GM19438 (cell line): ENCODE measurements around the gene GLI1.

Source experiments
- ATAC-seq: cut with Tn5 transposase; IDR thresholded peaks from one replicate; pipeline ENCODE4 v1.9.1; 2021; ENCODE audit warnings: low read depth; ENCODE audit not compliant: unreplicated experiment

GLI1 gene

DNA sequence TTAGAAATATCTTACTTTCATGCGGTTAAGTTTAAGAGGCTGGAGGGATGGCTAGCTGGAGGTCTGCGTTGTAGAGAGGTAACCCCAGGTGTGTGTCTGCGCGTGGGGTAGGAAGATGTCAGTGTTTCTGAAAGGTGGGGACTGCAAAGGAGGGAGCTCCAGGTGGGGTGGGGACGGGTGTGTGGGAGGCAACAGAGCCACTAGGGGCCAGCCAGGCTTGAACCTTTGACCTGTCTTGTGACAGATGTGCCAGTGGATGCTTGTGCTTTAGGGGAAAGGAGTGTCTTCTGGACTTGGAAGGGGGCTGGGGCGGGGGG, 841 bp downstream of the GLI1 start:
- ATAC-seq = no peak

DNA sequence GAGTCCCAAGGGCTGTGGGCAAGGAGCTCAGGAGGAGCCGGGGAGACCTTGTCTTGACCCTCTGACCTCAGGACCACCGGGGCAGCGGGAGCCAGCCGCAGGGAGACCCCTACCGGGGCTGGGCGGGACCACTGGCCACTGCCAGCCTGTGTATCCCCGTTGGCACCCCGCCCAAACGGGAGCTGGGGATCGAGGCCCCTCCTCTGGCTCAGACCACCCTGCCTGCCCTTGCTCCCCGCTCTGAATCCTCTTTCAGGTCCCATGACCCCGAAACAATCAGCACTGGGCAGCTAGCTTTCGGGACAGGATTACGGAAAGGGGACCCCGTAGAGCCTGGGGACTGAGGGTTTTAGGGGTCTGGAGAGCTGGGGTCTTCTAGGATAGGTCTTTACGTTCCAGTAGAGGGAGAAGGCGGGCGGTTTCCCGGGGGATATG, 1.3 kb downstream of the GLI1 start:
- no peak for ATAC-seq

DNA sequence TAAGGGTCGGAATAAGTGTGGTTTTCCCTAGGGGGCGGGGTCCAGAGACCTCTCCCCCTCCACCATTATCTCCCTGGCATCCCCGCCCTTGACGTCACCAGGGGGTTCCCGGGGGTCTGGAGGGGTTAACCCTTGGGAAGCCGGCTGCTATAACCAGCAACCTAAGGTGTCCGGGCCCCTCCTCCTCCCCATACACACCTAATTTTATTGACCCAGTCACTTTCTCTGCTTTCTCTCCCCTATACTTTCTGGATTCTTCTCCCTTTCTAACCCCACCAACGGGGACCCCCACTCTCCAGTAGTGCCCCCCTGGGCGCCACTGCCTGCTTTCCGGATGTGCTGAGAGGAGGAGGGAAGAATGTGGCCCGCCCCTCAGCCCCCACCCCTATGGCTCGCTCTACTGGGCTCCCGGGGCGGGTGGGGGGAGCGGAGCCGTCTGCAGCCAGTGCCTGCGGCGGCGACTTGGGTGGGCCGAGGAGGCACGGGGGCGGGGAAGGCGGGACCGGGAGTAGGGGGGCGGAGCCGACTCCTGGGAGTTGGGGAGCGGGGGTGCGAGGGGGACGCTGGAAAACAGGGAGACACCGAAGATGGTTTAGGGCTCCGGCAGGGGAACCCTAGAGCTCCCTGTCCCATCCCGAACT, 1.8 kb downstream of the GLI1 start:
- no peak for ATAC-seq

DNA sequence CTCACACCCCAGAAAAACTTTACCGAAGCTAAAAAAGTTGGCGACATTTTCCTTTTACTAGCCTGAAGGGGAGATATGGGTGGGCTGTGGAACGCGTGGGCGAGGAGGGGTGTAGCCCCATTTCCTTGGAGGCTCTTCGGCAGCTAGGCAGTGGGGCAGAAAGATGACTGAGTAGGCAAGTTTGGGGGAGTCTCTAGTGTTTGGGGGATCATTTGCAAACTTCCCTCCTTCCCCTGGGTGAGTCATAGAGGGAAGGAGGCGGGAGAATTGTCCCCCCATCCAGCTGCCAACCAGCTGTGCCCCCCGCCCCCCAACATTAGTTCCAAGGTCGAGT, 2.3 kb downstream of the GLI1 start:
- no peak for ATAC-seq

DNA sequence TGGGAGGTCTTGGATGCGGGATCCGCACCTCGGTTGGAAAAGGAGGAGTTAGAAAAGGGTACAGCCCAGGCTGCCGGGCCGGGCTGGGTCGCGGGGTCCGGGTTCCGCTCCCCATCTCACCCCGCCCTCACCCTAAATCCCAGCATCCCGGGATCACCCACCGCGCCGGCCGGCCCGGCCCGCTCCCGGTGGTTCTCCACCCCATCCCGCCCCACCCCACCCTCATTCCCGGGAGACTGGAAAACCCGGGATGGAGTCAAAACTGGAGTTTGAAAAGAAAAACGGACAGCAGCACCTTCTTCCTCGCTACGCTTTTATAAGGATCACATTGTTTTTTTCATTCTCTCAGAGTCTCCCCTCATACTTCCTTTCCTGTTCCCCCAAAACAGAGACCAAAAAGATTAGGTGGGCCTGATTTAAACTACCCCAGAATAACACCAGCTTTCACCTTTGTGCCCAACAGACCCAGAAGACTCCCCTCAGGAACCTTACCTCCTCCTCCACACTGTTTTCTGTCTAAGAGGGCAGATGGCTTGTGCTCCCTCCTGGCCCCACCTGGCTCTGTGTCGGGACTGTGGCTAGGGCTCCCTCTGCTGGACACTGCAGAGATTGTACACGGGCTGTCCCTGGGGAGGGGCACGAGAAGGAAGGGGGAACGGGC, 2.8 kb downstream of the GLI1 start:
- peak; percentile 52 for ATAC-seq

DNA sequence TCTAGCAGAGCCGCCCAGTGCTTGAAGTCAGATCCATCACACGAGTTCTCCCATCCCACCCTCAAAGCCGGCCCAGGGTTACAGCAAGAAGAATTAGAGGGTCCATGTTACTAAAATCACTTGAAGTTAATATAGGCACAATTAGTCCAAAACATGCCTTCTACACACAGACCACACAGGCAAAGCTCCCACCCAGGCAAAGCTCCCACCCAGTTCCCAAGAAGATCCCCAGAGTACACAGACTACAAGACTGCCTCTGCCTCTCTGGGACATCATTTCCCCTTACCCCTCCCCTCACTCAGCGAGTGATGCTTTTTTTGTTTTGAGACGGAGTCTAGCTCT, 3.3 kb downstream of the GLI1 start:
- no peak for ATAC-seq

DNA sequence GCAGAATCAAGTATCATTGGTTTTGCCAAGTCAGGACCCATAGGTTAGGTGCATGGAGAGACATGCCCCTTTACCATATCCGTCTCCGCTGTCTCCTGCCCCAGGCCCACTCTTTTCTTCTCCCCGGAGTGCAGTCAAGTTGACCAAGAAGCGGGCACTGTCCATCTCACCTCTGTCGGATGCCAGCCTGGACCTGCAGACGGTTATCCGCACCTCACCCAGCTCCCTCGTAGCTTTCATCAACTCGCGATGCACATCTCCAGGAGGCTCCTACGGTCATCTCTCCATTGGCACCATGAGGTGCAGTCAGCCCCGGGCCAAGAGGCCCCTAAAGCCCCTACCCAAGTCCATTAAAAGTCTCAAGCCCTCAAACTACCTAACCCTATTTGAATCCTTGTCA, 5.0 kb downstream of the GLI1 start:
- ATAC-seq = no peak

DNA sequence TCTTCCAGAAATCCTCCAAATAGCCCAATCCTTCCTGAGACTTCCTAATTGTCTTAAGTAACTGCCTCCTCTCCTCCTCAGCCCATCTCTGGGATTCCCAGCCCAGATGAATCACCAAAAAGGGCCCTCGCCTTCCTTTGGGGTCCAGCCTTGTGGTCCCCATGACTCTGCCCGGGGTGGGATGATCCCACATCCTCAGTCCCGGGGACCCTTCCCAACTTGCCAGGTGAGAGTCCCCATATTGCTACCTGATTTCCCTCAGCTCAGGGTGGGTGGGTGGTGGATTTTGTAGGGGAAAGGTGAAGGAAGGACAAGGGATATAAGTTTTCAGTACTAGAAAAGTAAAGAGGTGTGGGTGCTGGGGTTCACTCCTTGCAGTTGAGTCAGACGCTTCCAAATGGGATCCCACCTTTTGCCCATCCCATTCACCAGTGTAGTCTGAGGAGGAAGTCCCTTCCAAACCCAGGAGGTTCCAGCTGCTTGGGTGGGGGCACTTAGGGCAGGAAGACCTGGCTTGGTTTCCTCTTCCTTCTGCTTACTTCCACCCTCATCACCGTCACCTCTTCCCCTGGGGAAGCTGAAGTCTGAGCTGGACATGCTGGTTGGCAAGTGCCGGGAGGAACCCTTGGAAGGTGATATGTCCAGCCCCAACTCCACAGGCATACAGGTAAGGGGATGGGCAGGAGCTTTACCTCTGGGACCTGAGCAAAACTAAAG, 5.6 kb downstream of the GLI1 start:
- ATAC-seq = no peak

DNA sequence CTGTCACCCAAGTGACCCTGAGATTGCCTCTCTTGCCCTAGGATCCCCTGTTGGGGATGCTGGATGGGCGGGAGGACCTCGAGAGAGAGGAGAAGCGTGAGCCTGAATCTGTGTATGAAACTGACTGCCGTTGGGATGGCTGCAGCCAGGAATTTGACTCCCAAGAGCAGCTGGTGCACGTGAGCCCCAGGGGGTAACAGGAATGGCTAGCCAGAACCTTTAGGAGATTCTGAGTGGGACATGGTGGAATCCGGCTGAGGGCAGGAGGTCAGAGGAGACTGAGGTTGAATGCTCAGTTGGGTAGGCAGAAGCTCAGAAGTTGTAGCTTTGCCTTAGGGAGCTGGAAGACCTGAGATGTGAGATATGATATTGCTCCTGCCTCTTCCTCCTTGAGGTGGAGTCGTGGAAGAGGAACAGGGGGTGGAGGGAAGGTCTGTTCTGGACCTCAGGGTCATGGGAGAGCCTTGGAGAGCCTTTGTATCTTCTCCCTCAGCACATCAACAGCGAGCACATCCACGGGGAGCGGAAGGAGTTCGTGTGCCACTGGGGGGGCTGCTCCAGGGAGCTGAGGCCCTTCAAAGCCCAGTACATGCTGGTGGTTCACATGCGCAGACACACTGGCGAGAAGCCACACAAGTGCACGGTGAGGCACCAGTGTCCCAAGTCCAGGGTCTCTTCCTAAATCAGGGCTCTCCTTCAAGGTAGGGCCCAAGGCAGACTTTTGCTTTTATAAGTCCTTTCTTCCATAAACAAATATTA, 6.3 kb downstream of the GLI1 start:
- ATAC-seq = no peak

DNA sequence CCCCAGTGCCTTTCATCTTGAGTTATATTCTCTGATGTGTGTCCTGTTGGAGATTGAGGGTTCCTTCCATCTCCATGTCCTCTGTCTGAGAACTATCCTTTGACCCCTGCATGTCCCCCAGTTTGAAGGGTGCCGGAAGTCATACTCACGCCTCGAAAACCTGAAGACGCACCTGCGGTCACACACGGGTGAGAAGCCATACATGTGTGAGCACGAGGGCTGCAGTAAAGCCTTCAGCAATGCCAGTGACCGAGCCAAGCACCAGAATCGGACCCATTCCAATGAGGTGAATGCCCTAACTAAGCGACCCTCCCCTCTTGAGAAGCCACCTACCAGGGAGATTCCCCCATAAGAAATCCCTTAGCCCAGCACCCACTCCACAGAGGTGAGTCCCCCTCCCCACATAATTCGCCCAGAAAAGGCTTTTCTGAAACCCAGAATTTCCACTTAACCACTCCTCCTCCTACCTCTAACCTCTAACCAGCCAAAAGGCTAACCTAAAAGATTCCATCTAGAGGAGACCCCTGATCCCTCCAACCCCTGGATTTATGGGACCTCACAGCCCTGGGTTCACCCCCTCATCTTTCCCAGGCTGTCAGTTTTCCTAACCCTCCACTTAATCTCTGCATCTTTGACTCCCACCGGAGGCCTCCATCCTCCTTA, 7.8 kb downstream of the GLI1 start:
- no peak for ATAC-seq

DNA sequence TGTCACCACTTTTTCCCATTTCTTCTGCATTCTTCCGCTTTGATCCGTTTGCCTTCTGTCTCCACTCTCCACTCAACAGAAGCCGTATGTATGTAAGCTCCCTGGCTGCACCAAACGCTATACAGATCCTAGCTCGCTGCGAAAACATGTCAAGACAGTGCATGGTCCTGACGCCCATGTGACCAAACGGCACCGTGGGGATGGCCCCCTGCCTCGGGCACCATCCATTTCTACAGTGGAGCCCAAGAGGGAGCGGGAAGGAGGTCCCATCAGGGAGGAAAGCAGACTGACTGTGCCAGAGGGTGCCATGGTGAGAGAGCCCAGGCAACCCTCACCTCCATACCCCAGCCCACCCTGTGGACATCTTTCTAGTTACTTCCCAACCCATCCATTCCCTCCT, 8.3 kb downstream of the GLI1 start:
- ATAC-seq = no peak

DNA sequence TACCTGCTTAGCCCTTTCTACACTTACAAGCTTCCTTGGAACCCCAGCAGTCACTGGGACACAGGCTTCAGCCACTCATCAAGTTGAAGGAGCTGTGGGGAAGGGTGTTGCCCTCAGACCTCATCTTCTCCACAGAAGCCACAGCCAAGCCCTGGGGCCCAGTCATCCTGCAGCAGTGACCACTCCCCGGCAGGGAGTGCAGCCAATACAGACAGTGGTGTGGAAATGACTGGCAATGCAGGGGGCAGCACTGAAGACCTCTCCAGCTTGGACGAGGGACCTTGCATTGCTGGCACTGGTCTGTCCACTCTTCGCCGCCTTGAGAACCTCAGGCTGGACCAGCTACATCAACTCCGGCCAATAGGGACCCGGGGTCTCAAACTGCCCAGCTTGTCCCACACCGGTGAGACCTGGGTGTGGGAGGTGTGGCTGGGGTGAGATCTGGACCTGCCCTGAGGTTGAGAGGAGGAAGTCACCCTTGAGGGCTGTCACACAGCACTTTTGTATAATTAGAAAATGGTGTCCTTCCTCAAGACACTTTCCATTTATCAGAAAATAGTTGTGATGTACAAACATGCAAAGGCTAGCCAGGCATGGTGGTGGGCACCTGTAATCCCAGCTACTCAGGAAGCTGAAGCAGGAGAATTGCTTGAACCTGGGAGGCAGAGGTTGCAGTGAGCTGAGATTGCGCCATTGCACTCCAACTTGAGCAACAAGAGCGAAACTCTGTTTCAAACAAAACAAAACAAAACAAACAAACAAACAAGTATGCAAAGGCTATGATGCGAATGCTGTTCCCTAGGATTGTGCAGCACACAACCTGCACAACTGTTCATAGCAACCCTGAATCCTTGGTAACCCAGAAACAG, 9.9 kb downstream of the GLI1 start:
- no peak for ATAC-seq

DNA sequence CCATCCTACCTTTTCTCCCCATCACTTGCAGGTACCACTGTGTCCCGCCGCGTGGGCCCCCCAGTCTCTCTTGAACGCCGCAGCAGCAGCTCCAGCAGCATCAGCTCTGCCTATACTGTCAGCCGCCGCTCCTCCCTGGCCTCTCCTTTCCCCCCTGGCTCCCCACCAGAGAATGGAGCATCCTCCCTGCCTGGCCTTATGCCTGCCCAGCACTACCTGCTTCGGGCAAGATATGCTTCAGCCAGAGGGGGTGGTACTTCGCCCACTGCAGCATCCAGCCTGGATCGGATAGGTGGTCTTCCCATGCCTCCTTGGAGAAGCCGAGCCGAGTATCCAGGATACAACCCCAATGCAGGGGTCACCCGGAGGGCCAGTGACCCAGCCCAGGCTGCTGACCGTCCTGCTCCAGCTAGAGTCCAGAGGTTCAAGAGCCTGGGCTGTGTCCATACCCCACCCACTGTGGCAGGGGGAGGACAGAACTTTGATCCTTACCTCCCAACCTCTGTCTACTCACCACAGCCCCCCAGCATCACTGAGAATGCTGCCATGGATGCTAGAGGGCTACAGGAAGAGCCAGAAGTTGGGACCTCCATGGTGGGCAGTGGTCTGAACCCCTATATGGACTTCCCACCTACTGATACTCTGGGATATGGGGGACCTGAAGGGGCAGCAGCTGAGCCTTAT, 10.8 kb downstream of the GLI1 start:
- no peak for ATAC-seq

DNA sequence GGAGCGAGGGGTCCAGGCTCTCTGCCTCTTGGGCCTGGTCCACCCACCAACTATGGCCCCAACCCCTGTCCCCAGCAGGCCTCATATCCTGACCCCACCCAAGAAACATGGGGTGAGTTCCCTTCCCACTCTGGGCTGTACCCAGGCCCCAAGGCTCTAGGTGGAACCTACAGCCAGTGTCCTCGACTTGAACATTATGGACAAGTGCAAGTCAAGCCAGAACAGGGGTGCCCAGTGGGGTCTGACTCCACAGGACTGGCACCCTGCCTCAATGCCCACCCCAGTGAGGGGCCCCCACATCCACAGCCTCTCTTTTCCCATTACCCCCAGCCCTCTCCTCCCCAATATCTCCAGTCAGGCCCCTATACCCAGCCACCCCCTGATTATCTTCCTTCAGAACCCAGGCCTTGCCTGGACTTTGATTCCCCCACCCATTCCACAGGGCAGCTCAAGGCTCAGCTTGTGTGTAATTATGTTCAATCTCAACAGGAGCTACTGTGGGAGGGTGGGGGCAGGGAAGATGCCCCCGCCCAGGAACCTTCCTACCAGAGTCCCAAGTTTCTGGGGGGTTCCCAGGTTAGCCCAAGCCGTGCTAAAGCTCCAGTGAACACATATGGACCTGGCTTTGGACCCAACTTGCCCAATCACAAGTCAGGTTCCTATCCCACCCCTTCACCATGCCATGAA, 11.5 kb downstream of the GLI1 start:
- no peak for ATAC-seq

DNA sequence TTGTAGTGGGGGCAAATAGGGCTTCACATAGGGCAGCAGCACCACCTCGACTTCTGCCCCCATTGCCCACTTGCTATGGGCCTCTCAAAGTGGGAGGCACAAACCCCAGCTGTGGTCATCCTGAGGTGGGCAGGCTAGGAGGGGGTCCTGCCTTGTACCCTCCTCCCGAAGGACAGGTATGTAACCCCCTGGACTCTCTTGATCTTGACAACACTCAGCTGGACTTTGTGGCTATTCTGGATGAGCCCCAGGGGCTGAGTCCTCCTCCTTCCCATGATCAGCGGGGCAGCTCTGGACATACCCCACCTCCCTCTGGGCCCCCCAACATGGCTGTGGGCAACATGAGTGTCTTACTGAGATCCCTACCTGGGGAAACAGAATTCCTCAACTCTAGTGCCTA, 12.1 kb downstream of the GLI1 start:
- no peak for ATAC-seq

DNA sequence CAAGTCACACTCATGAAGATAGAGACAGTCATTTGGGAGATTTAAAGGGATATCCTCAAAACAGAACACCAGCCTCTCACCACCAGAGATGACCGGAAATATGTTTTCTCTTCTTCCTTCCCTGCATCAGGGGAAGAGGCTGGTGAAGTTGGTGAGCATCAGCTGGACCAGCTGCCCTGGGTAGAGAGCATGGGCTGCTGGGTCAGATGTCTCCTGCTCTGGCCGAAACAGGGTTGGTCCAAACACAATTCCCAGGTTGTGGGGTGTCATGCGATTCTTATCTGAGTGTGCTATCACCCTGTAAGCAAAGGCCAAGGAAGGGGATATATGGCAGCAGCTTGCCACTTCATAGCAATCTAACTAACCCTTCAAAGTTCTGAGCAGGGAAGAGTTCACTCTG, 12.8 kb downstream of the GLI1 start:
- ATAC-seq = no peak

DNA sequence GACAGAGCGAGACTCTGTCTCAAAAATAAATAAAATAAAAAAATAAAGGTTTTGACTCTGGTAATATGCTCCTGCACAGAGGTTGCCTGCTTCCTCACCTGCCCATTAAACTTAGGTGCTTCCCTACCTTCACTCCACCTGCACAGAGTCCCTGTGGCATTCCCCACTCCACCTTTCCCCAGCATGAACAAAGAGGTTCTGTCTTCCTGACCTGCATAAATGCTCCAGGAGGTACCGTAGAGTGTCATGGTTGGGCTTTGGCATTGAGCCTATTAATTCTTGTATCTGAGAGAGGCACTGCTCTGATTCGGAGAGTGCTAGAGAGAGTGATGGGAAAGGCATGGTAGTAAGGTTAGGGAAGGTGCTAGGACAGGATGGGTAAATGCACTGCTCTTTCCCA, 13.8 kb downstream of the GLI1 start:
- ATAC-seq = no peak

DNA sequence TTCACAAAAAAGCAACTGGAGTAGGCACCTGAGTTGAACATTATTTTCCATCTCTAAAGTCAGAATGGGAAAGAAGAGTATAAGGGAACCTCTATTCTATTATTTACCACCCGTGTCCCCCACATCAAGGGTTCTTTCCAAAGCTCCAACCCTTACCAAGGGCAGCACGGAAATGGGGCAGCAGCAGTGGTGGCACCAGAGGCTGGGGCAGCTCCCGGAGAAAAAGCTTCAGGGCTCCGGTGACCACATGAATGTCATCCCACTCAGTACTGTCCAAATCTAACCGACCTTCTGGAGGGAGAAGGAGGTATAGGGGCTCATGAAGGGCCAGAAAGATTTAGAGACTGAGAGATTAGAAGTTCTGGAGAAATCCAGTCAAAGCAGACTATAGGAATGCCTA, 14.3 kb downstream of the GLI1 start:
- no peak for ATAC-seq

DNA sequence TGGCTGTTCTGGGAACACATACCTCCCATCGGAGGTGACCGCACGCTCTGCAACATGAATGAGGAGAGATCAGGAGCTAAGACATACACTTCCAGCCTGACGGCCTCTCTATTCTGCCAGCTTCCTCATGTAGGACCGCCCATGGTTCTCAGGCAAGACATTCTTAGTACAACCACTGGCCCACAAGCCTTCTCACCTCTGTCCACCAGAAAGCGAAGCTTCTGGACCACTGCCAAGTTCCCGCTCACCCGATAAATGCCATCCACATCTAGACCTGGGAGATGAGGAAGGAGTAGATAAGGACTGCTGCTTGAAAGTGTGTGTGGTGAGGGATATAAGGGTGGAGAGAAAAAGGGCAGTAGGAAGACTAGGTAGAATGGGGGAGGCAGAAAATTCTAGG, 14.8 kb downstream of the GLI1 start:
- ATAC-seq = no peak
